ENCODE data around the gene DBI.

Gene DBI

GRCh38 chr2:119339562-119339923, 27.2 kb upstream of the DBI start:
- Histone ChIP-seq H3K4me2 (ENCODE audit: low read depth, low read length) (no peak overlapping the region), H4K20me1 (ENCODE audit: insufficient read depth, low read length) (no peaks in the 10 kb centered on the region), H3K4me3 (ENCODE audit: low read length) (no peak overlapping the region), H3K9me2 (replicated peaks; ENCODE audit: insufficient read depth, low read length) (no peaks in the 10 kb centered on the region), H3K36me3 (replicated peaks; ENCODE audit: insufficient read depth, low read length) (no peaks in the 10 kb centered on the region), H3K79me2 (ENCODE audit: low read length) (no peaks in the 10 kb centered on the region), H3K9ac (ENCODE audit: low read length) (no peak overlapping the region), H2AFZ (ENCODE audit: low read length) (no peak overlapping the region), H3F3A (ENCODE audit: insufficient read depth, low read length) (no peaks in the 10 kb centered on the region), H3K27me3 (replicated peaks; ENCODE audit: insufficient read depth, low read length) (no peaks in the 10 kb centered on the region), H3K27ac (ENCODE audit: low read length) (no peak overlapping the region), H3K9me3 (replicated peaks; ENCODE audit: insufficient read depth, low read length) (no peaks in the 10 kb centered on the region), H3K4me1 (ENCODE audit: low read length) (peaks cover 3% of the 10 kb centered on the region; the same call in 1 of the 2 replicates)
- no peak for DNase-seq
- TF ChIP-seq EZH2 (optimal IDR thresholded peaks at IDR 0.05; ENCODE audit: low read depth, low read length) (no peak), EZH2phosphoT487 (IDR thresholded peaks at IDR 0.05; ENCODE audit: low read length) (no peak), CTCF (IDR thresholded peaks at IDR 0.05; ENCODE audit: low read length) (no peak)

GRCh38 chr2:119341684-119342083, 25.1 kb upstream of the DBI start:
- no peaks in the 10 kb centered on the region for H3K9me3 ChIP-seq (replicated peaks; ENCODE audit: insufficient read depth, low read length)
- peaks cover 3% of the 10 kb centered on the region; the same call in 1 of the 2 replicates for H3K4me1 ChIP-seq (ENCODE audit: low read length)
- TF ChIP-seq EZH2 (optimal IDR thresholded peaks at IDR 0.05; ENCODE audit: low read depth, low read length): no peak
- TF ChIP-seq CTCF (IDR thresholded peaks at IDR 0.05; ENCODE audit: low read length): no peak
- no peaks in the 10 kb centered on the region for H4K20me1 ChIP-seq (ENCODE audit: insufficient read depth, low read length)
- H3K4me2 ChIP-seq (ENCODE audit: low read depth, low read length): no peak overlapping the region
- no peaks in the 10 kb centered on the region for H3K9me2 ChIP-seq (replicated peaks; ENCODE audit: insufficient read depth, low read length)
- no peaks in the 10 kb centered on the region for H3F3A ChIP-seq (ENCODE audit: insufficient read depth, low read length)
- H3K27me3 ChIP-seq (replicated peaks; ENCODE audit: insufficient read depth, low read length): no peaks in the 10 kb centered on the region
- H3K79me2 ChIP-seq (ENCODE audit: low read length): no peaks in the 10 kb centered on the region
- no peak overlapping the region for H2AFZ ChIP-seq (ENCODE audit: low read length)
- H3K36me3 ChIP-seq (replicated peaks; ENCODE audit: insufficient read depth, low read length): no peaks in the 10 kb centered on the region
- no peak overlapping the region for H3K27ac ChIP-seq (ENCODE audit: low read length)
- H3K4me3 ChIP-seq (ENCODE audit: low read length): no peak overlapping the region
- H3K9ac ChIP-seq (ENCODE audit: low read length): no peak overlapping the region
- DNase-seq: no peak

GRCh38 chr2:119349289-119349688, 17.5 kb upstream of the DBI start:
- TF ChIP-seq EZH2 (optimal IDR thresholded peaks at IDR 0.05; ENCODE audit: low read depth, low read length): no peak
- DNase-seq: no peak
- no peak overlapping the region for H3K4me2 ChIP-seq (ENCODE audit: low read depth, low read length)

GRCh38 chr2:119350311-119350998, 16.3 kb upstream of the DBI start:
- TF ChIP-seq EZH2phosphoT487 (IDR thresholded peaks at IDR 0.05; ENCODE audit: low read length) (no peak), EZH2 (optimal IDR thresholded peaks at IDR 0.05; ENCODE audit: low read depth, low read length) (no peak), CTCF (IDR thresholded peaks at IDR 0.05; ENCODE audit: low read length) (no peak)

More at GRCh38 chr2:119349289-119349688, 17.5 kb upstream of the DBI start:
- peaks cover 14% of the 10 kb centered on the region for H3F3A ChIP-seq (ENCODE audit: insufficient read depth, low read length)
- no peak overlapping the region for H3K9ac ChIP-seq (ENCODE audit: low read length)
- H3K36me3 ChIP-seq (replicated peaks; ENCODE audit: insufficient read depth, low read length): no peaks in the 10 kb centered on the region
- no peaks in the 10 kb centered on the region for H3K9me2 ChIP-seq (replicated peaks; ENCODE audit: insufficient read depth, low read length)
- no peak overlapping the region for H3K4me3 ChIP-seq (ENCODE audit: low read length)
- H3K27me3 ChIP-seq (replicated peaks; ENCODE audit: insufficient read depth, low read length): no peaks in the 10 kb centered on the region
- no peak overlapping the region for H2AFZ ChIP-seq (ENCODE audit: low read length)
- H3K9me3 ChIP-seq (replicated peaks; ENCODE audit: insufficient read depth, low read length): no peaks in the 10 kb centered on the region
- H3K27ac ChIP-seq (ENCODE audit: low read length): no peak overlapping the region
- no peaks in the 10 kb centered on the region for H4K20me1 ChIP-seq (ENCODE audit: insufficient read depth, low read length)
- 0 out of 2 replicates have a peak, but pooled peaks cover 12% of the 10 kb centered on the region for H3K79me2 ChIP-seq (ENCODE audit: low read length)
- peaks cover 14% of the 10 kb centered on the region for H3K4me1 ChIP-seq (ENCODE audit: low read length)

More at GRCh38 chr2:119350311-119350998, 16.3 kb upstream of the DBI start:
- Histone ChIP-seq H3K36me3 (replicated peaks; ENCODE audit: insufficient read depth, low read length) (no peaks in the 10 kb centered on the region), H3K79me2 (ENCODE audit: low read length) (0 out of 2 replicates have a peak, but pooled peaks cover 12% of the 10 kb centered on the region), H3F3A (ENCODE audit: insufficient read depth, low read length) (peaks cover 14% of the 10 kb centered on the region), H3K4me3 (ENCODE audit: low read length) (no peak overlapping the region), H3K27me3 (replicated peaks; ENCODE audit: insufficient read depth, low read length) (no peaks in the 10 kb centered on the region), H3K9me2 (replicated peaks; ENCODE audit: insufficient read depth, low read length) (no peaks in the 10 kb centered on the region), H2AFZ (ENCODE audit: low read length) (no peak overlapping the region), H4K20me1 (ENCODE audit: insufficient read depth, low read length) (no peaks in the 10 kb centered on the region), H3K27ac (ENCODE audit: low read length) (no peak overlapping the region), H3K4me2 (ENCODE audit: low read depth, low read length) (no peak overlapping the region), H3K9ac (ENCODE audit: low read length) (no peak overlapping the region), H3K4me1 (ENCODE audit: low read length) (peaks cover 15% of the 10 kb centered on the region), H3K9me3 (replicated peaks; ENCODE audit: insufficient read depth, low read length) (no peaks in the 10 kb centered on the region)
- no peak for DNase-seq
